HL-60/S4 treated with phorbol 12-myristate 13-acetate at 8.2 ng/mL for 4 days and 3 days (cell line): ENCODE measurements around the gene WDFY3.

Source experiments
- in situ Hi-C: fragments of 300-500 bp; cut with MboI; formaldehyde crosslinking; loops from 2 replicates; pipeline ENCODE4 v1.15.0; 2022; ENCODE audit warnings: low sequenced_read_pairs

WDFY3 gene

GRCh38 chr4:84954982-84955567, 11.4 kb downstream of the WDFY3 start:
- in situ Hi-C loops = loop anchor here (25.0 kb wide), 1 partner anchor 218 kb away; no protein-coding TSS in a partner anchor

- in situ Hi-C loops = loop anchor here (25.0 kb wide), 1 partner anchor 215 kb away; no protein-coding TSS in a partner anchor
Measured at GRCh38 chr4:84952776-84953175, 13.7 kb downstream of the WDFY3 start.

- in situ Hi-C loops = loop anchor here (25.0 kb wide), 1 partner anchor 215 kb away; no protein-coding TSS in a partner anchor
Measured at GRCh38 chr4:84952004-84952403, 14.5 kb downstream of the WDFY3 start.

DNA sequence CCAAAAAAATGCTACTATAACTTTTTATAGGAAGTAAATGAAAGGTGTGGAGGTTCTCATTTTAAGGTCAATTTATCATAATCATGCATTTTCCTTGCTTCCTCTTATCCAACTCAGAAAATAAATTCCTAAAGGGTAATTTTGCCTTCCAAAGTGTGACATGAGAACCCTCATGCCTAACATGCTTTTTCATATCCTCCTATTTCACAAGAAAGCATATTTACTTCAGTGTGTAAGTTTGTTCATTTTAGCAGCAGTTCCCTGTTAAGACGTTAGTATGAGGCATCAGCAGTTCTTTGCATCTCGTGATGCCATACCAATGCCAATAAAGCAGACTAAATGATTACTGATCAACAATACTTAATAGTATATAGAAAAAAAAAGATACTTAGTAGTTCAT, 18.4 kb downstream of the WDFY3 start:
- in situ Hi-C loops = no loop called here

- in situ Hi-C loops = no loop called here
Measured at GRCh38 chr4:84944947-84945346, 21.5 kb downstream of the WDFY3 start.

DNA sequence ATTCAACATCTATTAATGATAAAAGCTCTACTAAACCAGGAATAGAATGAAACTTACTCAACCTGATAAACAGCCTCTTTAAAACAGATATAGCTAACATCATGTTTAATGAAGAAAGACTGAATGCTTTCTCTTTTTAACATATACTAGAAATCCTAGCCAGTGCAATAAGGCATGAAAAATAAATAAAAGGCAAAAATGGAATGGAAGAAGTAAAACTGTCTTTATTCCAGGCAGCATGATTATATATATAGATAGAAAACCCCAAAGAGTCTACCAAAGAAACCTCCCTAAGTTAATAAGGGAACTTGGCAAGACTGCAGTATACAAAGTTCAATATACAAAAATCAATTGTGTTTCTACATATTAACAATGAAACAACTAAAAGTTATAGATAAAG, 25.5 kb downstream of the WDFY3 start:
- in situ Hi-C loops = no loop called here

DNA sequence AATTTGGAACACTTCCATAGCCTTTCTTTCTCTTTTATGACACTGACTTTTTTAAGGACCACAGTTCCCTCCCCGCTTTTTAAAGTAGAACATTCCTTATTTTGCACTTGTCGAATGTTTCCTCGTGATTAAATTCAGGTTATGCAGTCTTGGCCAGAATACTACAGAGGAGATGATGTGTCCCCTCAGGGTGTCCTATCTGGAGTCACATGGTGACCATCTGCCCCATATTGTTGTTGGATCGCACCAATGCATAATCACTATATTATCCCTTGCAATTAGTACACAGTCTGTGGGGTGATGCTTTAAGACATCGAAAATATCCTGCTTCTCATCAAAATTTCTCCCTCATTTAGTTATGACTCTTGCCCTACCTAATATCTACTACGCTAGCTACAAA, 27.4 kb downstream of the WDFY3 start:
- in situ Hi-C loops = no loop called here

- in situ Hi-C loops = no loop called here
Measured at GRCh38 chr4:84938316-84938715, 28.2 kb downstream of the WDFY3 start.

DNA sequence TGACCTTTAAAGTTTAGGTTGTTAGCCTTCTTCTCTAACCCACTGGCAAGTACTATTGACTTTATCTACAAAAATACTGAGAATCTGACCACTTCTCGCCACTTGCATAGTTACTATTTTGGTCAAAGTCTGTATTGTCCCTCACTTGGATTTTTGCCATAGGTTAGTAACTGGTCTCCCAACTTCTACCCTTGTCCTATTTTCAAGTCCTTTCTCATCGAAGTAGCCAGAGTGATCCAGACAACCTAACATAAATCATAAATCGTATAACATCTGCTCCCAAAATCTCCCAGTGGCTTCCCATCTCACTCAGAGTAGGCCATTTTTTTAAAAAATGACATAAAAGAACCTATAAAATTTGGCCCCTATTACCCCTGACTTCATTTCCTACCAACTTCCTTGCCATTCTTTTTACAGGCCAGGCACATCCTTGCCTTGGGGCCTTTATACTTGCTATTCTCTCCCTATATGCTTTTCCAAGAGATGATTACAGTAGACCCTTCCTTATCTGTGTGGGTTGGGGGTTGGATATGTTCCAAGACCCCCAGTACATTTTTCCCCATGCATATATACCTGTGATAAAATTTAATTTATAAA, 29.0 kb downstream of the WDFY3 start:
- in situ Hi-C loops = no loop called here

DNA sequence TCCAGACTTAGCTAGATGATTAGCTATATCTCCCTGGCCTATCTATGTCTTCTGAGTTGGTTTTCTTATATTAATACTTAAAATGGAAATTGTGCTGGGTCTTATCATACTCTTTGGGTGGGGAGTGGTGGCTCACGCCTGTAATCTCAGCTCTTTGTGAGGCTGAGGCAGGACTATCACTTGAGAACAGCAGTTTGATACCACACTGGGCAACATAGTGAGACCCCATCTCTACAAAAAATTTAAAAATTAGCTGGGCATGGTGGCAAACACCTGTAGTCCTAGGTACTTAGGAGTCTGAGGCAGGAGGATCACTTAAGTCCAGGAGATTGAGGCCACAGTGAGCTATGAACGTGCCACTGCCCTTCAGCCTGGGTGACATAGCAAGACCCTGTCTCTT, 30.4 kb downstream of the WDFY3 start:
- in situ Hi-C loops = no loop called here

DNA sequence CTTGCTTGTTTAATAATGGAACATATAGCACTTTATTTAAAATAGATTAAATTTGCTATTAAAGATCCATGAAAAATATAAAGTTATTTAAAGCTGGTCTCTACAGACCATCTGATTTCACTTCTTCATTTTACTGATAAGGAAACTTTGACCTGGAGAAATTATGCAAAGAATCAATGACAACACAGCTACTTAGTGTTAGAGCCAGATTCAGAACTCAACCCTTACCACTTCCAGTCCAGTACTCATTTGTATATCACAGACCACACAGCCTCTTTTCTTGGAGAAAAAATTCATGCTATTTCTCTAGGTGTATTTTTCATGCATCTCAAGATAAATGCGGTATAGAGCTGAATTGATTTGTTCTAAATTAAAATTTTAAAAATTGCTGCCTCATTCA, 34.0 kb downstream of the WDFY3 start:
- in situ Hi-C loops = no loop called here

DNA sequence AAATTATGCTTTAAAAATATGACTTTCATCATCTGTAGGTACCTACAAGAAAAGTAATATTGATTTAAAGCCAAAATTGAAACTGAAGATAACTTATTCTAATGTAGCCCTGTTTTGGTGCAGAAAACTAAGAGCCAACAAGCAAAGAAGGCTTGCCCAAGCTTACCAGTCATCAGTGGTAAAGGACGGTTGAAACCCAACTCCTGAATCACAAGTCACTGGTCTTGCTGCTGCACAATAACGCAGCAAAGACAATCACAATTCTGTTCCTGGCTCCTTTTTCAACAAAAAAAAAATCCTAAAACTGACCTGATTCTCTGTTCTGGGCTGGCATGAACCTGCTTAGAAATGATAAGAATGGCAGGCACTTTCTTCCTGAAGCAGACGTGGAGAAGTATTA, 34.5 kb downstream of the WDFY3 start:
- in situ Hi-C loops = no loop called here

DNA sequence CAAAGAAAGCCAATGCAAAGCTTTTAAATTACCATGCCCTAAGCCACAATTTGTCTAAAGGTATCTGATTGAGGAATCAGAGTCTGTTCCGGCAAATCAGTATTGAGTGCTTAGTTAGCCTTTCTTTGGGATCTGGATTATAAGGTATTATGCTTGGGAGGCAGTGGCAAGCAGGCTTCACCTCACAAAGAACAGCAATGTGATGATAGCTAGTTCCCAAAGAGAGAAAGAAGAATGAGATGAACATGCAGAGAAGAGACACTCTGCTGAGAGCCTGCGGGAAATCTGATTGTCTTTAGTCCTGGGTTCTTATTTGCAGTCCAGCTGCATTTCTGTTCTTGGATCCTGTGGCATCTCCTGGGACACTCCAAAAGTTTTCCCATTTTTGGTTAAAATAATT, 35.2 kb downstream of the WDFY3 start:
- in situ Hi-C loops = no loop called here

- in situ Hi-C loops = no loop called here
Measured at GRCh38 chr4:84928089-84928488, 38.4 kb downstream of the WDFY3 start.

GRCh38 chr4:84927428-84927827, 39.1 kb downstream of the WDFY3 start:
- in situ Hi-C loops = no loop called here

- in situ Hi-C loops = no loop called here
Measured at GRCh38 chr4:84925558-84925957, 40.9 kb downstream of the WDFY3 start.

DNA sequence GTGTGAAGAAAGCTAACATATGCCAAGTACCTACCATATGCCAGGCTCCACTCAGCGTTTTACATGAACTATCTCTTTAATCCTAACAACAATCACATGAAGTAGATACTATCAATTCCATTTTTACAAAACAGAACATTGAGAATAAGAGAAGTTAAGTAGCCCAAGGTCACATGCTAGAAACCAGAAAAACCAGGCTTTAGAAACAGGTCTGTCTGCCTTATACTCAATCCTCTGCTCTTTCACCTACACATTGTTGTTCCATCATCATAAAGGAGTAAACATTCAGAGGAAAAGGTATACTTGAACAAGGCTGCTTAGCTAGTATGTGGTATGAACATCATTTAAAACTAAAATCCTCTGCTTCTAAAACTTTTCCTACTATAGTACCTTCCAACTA, 42.1 kb downstream of the WDFY3 start:
- in situ Hi-C loops = no loop called here

DNA sequence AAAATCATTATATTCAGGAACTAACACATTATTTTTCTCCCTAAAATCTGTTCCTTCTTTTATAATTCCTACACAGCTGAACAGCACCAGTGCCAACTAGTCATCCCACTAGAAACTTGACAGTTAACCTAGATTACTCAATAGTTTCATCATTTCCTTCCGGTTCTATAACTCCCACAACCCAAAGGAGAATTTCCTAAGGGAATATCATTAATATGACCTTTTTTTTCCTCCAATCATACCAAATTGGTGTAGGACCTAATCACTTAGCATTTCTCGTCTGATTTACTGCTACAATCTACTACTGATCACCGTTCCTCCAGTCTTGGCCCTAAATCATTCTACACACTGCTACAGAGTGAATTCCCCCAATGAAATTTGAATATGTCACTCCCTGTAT, 45.9 kb downstream of the WDFY3 start:
- in situ Hi-C loops = no loop called here

DNA sequence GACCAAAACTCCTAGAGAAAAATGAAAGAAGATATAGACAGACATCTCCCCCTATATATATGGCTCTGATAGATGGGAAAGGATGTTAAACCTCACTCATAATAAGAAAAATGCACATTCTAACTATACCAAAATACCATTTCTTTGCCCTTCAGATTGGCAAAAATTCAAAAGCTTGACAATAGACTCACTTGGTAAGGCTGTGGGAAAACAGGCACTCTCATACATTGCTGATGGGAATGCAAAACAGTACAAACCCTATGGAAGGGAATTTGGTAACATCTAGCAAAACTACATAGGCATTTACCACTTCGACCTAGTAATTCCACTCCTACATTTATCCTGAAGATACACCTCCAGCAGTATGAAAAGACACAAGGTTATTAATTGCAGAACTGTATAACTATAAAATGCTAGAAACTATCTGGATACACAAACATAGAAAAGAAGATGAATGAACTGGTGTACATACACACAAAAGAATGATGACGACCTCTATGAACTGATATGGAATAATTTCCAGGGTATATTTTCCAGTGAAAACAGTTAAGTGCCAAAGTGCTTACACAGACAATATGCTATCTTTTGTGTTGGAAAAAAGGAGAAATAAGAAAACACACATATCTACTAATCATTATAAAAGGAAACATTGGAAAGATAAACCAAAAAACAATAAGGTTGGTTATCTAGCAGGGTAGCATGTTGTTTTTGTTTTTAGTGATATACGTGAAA, 48.5 kb downstream of the WDFY3 start:
- in situ Hi-C loops = no loop called here

DNA sequence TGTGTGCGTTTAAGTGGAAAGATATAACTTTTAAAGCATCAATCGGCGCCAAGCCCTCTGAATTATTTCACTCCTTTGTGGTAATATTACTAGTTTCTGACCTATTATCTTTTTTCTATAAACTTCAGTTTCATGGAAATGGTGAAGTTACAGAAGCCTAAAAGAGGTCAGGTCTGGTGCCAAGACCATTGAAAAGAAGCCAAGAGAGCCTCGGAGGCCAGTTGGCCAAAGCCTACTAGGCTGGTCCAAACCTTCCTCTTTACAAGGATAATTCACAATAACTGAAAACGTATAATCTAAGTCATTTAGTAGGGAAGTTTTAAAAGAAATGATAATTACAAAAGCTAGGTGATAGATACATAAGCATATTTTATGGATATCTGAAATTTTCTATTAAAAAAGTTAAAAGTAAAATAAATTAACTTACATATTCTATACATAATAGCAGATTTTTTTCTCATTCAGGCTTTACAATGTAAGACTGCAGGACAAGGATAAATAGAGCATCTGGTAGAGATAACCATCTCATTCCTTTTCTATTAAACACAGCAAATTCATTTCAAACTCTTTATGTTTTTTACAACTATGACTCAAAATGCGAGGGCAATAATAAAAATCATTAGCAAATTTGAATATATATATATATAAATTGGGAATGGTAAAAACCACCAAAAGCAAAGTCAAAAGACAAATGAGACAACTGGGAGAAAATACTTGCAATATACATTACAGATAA, 49.2 kb downstream of the WDFY3 start:
- in situ Hi-C loops = no loop called here

DNA sequence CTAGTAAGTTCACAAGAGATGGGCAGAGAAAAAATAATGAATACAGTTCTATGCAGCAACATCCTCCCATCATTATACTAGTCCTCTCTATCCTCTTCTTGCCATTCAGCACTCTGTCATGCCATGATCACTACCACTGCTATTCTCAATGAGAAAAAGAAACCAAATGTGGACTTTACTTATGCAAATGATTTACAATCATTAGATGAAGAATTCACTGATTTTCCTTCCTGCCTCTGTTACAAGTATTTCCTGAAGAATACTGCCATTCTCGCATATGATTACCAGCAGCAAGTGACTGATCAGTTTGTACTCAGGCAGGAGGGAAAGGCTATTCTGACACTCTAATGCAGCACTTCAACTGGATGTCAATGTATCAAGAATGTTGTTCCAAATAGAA, 50.3 kb downstream of the WDFY3 start:
- in situ Hi-C loops = no loop called here

- in situ Hi-C loops = no loop called here
Measured at GRCh38 chr4:84915396-84915780, 51.1 kb downstream of the WDFY3 start.
